GM12801 (cell line): Measurements from ENCODE around the gene MST1.

Experiments used
- TF ChIP-seq, protein P1 (sequence below): IDR thresholded peaks from one replicate; pipeline ENCODE4 v1.5.1; 2011; ENCODE audit warnings: control low read depth; ENCODE audit not compliant: insufficient read length; ENCODE audit errors: extremely low read depth

The MST1 gene

DNA sequence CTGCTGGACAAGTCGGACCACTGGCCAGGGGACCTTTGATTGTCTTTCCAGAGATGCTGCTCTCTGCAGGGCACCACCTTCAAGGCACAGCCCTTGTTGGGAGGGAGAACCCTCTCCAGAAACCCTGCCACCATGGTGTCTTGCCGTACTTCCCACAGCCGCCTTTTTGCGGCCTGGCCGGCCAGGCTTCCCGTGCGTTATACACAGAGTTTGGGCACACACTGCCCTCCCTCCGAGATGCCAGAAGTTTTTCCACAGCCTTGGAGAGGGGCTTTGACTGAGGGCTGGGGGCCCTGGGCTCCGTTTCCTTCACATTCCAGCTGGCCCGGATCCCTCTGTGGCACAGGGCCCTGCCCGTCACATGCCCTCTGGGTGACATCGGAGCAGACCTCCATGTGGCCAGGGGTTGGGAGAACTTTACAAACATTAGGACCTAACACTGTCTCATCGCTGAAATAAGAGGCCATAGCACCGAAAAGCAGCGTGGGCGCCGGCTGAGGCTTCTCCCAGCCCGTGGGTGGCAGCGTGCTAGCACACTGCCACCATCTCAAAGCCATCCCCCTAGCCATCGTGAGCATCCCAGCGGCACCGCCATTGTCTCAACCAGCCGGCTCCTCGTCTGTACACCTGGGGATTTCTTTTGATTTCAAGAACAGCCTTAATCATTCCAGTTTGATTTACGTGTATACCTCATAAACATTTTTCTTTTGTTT, 21.4 kb downstream of the MST1 start:
- TF ChIP-seq, protein P1, sequence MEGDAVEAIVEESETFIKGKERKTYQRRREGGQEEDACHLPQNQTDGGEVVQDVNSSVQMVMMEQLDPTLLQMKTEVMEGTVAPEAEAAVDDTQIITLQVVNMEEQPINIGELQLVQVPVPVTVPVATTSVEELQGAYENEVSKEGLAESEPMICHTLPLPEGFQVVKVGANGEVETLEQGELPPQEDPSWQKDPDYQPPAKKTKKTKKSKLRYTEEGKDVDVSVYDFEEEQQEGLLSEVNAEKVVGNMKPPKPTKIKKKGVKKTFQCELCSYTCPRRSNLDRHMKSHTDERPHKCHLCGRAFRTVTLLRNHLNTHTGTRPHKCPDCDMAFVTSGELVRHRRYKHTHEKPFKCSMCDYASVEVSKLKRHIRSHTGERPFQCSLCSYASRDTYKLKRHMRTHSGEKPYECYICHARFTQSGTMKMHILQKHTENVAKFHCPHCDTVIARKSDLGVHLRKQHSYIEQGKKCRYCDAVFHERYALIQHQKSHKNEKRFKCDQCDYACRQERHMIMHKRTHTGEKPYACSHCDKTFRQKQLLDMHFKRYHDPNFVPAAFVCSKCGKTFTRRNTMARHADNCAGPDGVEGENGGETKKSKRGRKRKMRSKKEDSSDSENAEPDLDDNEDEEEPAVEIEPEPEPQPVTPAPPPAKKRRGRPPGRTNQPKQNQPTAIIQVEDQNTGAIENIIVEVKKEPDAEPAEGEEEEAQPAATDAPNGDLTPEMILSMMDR = no peak

DNA sequence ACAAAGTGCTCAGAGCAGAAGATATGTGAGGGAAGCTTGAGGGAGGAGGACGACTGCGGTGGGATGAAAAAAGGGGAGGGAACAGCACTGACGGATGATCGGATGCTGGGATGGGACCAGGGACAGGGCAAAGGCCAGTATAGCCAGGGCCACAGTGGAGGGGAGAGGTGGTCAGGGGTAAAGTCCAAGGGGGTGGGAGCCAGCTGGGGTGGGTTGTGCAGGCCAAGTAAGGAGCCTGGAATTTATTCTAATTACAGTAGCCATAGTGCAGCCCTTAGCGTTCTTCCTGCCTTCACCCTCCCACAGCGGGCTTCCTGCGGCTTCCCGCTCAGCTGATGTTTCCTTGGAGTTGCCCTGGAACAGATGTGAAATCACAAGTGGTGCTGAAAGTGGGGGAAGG, 22.7 kb downstream of the MST1 start:
- TF ChIP-seq, protein P1 = no peak

DNA sequence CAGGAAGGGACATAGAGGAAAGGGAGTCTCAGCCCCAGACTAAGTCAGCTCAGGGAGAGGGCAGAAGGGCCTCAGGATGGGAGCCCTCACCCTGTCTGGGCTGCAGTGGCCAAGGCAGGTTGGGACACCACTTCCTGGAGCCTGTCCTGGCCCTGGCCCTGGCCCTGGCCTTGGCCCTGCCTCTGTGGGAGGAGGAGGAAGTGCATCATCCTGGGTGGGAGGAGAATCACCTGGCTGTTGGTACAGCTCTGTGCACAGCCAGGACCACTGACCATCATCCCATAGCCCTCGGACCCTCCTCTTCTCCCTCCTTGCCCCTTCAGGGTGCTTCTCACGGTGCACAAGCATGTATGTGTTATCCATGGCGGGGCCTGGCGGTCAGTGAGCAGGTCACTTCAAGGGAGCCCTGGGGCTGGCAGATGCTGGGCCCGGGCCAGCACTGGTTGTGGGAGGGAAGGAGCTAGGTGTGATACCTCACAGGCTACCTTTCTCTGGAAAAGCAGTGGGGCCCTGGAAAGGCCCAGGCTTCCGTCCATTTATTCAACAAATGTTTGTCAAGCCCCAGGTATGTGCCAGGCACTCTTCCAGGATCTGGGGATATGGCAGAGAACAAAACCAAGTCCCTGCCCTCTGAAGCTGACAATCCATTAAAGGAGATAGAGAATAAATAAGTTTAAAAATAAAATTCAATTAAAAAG, 23.3 kb downstream of the MST1 start:
- TF ChIP-seq, protein P1 = no peak

DNA sequence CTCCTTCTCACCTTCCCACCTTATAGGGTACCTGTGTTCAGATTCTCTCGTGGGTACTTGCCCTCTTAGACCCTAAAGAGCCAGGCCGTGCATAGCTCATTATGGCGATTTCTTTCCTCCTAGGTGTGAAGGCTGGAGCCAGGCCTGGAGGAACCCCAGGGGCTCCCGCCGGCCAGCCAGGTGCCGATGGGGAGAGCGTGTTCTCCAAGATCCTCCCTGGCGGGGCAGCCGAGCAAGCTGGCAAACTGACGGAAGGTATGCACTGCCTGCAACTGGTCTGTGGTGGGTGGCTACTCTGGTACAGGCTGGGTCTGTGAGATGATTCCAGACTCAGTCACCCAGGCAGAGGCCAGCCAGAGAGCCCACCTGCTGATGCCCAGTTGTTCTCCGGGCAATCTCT, 25.0 kb downstream of the MST1 start:
- TF ChIP-seq, protein P1 = no peak

DNA sequence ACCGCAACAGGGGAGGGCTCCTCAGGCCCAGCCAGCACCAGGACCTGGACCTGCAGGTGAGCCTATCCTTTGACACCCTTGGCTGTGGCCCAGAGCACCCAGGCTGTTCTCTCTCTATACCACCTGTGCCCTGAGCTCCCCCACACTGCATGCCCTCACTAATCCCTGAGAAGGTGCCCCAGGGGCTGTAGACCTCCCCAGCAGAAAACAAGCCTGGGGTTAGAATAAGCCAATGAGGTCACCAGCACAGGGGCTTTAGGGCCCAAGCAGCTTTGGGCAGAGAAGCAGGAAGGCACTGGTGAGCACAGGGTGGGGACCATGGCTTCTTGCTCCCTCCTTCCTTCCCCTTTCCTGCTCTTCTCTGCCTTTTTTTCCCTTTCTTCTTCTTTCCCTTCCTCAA, 25.4 kb downstream of the MST1 start:
- TF ChIP-seq, protein P1 = no peak

DNA sequence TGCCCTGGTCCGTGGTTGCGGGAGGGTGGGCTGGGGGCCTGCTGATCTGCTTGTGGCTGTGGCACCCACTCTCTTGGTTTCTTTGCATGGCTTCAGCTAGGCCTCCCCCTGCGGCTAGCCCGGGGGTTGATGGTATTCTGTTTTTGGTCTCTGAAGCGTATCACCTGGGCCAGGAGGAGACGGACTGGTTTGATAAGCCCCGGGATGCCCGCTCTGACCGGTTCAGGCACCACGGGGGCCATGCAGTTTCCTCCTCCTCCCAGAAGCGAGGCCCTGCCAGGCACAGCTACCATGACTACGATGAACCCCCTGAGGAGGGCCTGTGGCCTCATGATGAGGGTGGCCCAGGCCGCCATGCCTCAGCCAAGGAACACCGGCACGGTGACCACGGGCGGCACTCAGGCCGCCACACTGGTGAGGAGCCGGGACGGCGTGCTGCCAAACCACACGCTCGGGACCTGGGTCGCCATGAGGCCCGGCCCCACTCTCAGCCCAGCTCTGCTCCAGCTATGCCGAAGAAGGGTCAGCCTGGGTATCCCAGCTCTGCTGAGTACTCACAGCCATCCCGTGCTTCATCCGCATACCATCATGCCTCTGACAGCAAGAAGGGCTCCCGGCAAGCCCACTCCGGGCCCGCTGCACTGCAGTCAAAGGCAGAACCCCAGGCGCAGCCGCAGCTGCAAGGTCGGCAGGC, 26.4 kb downstream of the MST1 start:
- TF ChIP-seq, protein P1 = no peak

DNA sequence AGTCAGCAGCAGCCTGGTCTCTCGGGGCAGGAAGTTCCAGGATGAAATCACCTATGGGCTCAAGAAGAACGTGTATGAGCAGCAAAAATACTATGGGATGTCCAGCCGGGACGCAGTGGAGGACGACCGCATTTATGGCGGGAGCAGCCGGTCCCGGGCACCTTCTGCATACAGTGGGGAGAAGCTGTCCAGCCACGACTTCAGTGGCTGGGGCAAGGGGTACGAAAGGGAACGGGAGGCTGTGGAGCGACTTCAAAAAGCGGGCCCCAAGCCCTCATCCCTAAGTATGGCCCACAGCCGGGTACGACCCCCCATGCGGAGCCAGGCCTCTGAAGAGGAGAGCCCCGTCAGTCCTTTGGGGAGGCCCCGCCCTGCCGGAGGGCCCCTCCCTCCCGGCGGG, 27.3 kb downstream of the MST1 start:
- TF ChIP-seq, protein P1 = no peak
